UCSD-AML1 (cell line): ENCODE results near the gene ENAH.
A peak's percentile ranks its signal among the peaks of the same experiment; 100 is the strongest.

ENCODE experiments used
- DNase-seq: peaks from one replicate; lab custom pipeline; 2025; ENCODE audit not compliant: unreplicated experiment; lab: John Stamatoyannopoulos, UW

The ENAH gene

DNA sequence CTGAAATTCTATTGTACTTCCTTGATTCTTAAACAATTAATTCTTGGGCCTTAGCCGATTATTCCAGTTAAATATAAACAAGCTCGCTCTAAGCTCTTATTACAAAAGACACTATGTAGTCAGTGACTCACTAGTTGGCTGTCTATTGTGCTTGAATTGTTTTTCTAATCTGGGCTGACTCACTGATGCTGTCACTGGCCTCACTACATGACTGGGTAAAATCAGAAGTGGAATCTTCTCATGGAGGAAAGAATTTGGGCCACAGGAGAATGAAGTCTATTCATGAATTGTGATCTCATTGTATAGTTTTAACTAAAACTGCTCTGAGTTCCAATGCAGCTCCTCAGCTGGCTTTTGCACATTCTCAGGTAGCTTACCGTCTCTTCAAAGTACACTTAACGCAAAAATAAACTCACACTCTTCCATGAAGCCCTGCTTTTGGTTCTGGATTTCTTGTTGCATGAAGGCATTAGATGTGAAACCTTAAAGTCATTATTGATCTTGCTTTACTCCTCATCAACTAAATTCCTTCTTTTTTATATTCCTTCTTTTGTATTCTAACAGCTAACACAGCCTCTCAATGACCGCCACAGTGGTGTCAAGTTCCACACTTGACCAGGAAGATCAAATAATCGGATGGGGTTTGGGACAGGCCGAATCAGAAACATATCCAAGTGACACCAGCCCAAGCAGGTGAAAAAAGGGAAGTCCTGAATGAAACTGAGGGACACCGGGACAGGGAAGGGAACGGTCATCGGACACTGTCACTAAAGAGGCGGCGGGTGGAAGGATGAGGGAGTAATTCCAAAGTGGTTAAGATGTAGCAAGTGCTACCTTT is 144.2 kb downstream of the ENAH start:
- no peak for DNase-seq

DNA sequence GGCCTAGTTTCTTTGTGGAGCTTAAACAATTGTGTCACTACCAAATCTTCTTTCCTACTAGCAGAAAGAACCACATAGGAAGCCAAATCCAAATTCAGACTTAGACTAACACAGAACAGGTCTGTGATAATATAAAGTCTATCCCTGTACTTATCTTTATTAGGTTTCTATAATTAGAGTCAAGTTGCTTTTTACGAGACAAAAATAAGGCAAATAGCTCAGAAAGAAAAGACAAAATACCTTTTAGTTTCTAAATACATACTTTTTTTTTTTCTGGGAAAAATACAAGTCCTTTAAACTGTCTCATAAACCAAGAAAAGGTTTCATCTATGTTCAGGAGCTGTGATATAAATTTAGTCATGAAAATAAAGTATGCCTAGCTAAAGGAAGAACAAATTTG is 146.2 kb downstream of the ENAH start:
- no peak for DNase-seq

DNA sequence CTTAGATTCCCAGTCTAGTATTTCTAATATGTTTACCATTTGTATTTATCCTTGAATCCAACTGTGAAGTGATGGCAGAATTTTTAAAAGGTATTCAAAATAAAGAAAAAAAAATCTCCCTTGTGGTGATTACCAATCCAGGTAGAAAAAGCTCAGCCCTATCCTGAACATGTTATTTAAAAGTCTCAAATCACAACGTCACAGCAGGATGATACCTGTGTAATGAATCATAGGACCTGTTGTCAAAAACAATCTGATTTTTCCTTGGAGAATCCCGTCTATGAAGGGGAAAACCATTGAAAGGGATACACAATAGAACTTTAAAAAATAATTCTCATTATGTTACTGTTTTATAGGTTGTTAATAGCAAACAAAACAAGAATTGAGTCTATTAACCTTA is 148.1 kb downstream of the ENAH start:
- DNase-seq, result no peak

DNA sequence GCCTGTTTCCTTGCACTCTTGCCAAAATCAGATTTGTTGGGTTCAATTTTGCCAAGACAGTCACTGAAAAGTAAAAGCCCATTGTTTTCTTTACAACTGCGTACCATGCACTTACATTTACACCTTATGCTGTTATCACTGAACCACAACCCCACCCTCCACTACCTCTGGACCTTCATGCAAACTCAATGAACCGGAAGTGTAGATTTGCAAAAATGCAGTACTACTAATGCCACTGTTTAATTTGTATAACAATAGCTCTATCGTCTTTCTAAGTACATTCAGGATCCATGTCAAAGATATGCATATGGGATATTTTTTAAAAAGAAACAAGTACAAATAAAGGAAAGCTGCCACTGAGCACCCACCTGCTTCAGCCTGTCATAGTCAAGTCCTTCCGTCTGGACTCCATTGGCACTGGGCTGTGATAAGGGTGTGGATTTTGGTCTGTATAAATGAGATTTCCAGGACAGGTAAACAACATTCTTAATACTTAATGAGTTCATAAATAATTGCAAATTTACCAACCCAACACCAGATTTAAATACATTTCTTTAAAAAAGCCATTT is 152.2 kb downstream of the ENAH start:
- no peak for DNase-seq

DNA sequence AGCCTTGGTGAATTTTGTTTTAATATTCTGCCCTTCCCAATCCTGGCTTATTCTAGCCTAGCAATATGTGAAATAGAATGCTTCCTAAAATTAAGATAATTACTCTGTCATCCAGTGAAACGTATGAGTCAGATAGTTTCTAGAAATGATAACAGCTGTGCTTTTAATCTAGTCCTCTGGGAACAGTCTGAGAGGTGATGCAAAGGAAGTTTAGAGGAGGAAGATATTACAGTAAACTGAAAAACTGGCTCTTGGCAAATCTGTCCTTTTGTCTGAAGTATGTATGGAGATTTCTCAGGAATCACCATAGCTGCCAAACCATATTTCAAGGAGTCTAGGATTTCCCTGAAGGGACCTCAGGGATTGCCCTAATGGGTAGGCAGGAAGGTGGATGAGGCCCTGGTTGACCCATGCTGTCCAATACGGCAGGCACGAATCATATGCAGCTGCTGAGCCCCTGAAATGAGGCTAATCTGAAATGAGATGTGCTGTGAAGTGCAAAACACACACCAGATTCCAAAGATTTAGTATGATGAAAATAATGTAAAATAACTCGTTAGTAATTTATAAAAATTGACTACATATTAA is 154.3 kb downstream of the ENAH start:
- DNase-seq, result no peak

DNA sequence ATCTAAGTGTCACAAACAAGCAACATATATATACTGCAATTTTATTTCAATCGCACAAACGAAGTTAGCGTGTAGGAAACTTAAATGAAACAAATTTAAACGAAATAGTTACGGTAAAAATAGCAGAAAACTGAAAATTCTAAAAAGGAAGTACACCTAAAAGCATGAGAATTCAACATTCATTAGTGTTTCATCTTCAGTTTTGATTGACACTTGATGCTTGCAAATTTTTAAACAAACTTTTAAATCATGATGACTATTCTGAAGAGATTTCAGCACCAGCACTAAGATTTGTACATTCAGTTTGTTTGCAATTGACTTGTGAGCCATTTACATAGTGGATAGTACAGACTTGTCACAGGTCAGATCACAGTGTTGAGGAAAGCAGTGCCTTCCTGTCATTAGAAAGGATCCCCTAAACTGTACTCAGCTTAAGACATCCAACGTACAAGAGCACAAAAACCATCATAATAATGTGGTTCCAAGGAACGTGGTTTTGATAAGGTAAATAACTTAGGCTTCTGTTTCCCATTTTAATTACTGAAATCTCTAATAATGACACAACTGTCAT is 158.0 kb downstream of the ENAH start:
- DNase-seq, result no peak

DNA sequence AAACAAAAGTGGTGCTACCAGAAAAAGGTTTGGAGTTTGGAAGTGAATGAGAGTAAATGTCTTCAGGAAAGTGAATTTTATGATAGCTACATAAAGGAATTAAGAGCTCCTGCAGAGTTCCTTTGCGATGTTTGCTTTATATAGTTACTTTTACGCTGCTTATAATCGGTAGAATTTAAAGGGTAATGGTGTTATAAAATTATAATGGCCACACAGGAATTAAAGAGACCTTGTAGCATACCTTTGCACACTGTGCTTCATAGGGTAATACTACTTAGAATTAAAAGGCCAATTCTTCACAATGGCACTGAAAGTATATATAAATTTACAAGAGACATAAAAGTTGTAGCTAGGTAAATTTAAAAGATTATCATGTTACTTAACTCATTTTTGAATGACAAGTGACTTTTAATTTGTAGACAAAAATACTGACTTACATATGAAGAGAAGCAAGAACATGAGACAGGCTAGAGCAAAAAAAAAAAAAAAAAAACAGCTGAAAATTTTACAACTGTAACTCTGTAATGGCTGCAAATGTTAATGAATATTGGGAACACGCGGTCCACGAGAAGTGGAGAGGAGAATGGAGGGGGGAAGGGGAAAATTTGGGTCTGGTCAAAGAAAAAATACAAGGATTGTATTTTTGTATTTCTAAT is 159.2 kb downstream of the ENAH start:
- no peak for DNase-seq

DNA sequence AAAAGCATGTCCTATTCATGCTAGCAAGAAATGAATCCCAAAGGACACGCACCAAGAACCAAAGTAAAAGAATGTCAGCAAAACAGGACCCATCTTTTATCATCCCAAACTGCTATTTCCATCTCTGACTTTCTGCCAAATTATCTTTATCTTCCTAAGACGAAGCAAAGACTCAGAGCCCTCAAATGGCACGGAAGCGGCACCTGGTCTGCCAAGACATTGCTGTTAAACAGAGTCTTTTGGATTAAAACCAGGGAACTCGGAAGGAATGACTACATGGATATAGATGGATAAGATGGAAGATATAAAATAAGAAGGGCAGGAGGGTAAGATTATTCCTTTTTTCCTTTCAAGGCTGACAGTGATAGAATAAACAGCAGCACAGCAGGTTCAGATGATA is 164.2 kb downstream of the ENAH start:
- no peak for DNase-seq

DNA sequence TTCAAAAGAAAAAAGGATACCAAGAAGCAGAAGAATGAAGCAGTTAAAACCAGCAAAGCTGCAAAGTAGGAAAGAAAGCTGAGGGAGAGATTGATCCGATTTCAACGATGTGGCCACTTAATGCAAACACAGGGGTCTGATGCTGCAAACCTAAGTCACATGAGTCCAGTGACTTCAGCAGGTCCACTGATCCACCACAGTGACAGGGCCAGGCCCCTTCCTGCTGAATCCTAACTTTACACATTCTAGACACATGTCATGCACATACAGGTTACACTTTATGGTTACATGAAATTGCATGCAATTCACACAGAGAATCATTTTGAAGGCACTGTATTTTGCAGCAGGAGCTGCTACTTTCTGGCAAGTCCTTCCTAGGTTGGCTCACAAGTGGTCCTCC is 166.1 kb downstream of the ENAH start:
- no peak for DNase-seq

DNA sequence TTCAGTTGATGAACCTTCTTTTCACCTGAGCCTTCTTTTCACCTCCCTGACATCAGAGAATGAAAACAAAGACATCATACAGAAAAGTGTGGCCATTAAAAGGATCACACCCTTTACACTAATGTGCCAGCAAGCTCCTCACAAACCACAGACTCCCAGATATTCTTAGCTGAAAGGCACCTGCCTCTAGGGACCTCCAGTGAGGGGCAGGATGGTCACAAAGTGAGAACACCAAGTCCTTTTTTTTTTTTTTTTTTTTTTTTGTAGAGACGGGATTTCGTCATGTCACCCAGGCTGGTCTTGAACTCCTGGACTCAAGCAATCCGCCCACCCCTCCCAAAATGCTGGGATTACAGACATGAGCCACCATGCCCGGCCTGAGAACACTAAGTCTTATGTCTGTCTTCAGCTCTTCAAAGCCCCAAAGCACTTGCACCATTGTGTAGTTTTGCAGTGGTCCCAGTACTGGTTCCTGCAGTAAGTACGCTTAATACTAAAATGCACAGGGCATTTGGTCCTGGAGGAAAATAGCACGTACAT is 166.9 kb downstream of the ENAH start:
- DNase-seq, result no peak

DNA sequence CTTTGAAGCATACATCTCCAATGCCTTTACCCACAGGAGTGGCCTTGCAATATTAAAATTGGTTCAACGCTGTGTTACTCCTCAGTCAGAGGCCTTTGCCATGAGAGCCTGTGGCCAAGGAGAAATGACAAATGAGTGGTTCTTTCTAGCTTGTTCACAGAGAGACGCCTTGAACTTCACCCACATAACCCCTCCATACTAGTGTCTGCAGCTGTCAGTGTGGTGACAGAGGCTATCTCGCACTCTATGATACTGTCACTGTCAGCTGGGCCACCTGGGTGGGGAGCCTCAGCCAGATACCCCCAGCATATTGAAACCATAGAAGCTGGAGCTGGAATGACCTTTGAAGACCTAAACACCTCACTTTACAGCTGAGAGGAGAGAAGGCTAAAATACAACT is 167.7 kb downstream of the ENAH start:
- DNase-seq, result no peak

DNA sequence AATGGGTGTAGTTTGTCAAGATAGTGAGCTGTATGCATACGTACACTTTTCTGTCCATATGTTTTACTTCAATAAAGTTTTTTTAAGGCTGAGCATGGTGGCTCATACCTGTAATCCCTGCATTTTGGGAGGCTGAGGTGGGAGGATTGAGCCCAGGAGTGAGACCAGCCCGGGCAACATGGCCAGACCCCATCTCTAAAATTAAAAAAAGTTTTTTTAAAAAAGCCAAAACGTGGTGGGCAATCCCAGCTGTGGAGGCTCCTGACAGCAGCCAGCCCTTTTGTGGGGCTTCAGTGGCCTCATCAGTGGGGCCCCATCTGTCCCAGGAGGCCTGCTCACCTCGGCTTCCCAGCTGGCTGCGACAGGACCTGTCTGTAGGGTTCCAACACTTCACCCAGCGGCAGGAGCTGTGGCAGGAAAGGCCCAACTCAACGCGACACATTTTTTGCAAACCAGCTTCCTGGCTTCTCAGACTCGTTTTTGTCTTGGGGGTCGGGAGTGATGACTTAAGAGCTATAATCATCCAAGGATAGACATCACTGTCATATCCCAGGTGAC is 168.2 kb downstream of the ENAH start:
- DNase-seq, result no peak

DNA sequence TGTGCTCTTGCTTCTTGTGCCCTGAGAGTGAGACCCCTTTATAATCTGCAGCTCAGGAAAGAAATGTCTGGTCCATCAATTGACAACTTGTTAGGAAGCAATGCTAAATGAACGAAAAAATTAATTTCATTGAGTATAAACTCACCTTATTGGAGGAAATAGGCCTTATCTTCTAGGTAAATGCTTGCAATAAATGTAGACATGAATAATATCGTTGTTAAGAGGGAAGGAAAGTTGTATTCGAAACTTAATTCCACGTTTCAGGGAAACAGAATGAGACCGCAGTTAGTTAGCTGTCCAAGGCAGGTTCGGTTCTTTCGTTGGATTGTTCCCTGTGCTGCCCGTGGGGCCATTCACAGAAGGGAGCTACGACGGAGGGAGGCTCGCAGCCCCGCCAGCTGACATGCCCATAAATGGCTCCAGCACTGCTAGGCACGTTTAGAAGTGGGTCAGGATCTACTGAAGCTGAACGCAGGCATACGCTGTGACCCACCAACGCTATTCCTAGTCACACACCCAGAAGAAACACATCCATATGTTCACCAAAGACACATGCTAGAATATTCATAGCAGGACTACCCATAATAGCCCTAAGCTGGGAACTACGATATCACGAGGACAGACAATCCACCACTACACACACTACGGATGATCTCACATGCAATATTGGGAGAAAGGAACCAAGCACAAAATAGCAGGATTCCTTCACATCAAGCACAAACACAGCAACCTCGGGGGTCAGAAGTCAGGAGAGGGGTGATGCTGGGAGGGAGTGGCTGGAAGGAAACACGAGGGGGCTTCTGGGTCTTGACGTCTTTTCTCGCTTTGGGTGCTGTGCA is 168.9 kb downstream of the ENAH start:
- DNase-seq, result no peak

DNA sequence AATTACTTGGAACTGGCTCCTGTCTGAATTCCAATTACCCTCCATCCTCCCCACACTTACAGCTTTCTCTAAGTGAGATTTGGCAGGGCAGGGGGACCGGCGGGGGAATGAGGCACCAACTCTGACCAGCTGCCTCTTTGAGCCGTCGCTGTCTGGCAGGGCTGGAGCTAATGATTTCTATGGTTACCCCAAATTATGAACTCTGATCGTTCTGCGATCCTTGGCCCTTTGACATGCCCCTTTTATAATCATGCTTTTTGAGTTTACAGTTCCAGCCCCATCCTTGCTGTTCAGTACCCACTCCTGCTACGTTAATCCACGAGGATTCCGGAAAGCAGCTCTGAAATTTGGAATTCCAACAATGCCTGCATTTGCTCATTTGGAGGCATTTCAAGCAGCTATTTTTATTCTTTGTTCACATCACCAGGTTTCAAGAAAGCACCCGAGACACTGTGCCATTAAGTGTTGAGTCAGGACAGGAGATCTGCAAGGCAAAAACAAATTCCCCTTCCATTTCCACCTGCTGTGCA is 170.4 kb downstream of the ENAH start:
- DNase-seq, result no peak

DNA sequence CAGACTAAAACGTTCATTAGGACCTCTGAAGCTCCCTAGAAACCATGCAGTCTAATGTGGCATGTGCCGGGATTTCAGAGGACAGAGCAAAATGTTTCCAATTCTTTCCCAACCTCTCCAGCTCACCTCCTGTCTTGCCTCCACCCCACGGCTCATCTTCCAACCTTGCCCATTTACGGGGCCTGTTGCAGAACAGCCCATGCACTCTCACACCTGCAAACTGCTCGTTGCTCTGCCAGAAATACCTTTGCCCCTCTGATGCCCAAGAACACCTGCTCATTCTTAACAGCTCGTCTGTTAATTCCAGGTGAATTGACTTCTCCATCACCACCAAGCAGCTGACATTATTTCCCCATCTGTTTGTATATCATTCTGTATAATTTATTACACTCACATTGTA is 171.2 kb downstream of the ENAH start:
- DNase-seq, result no peak

DNA sequence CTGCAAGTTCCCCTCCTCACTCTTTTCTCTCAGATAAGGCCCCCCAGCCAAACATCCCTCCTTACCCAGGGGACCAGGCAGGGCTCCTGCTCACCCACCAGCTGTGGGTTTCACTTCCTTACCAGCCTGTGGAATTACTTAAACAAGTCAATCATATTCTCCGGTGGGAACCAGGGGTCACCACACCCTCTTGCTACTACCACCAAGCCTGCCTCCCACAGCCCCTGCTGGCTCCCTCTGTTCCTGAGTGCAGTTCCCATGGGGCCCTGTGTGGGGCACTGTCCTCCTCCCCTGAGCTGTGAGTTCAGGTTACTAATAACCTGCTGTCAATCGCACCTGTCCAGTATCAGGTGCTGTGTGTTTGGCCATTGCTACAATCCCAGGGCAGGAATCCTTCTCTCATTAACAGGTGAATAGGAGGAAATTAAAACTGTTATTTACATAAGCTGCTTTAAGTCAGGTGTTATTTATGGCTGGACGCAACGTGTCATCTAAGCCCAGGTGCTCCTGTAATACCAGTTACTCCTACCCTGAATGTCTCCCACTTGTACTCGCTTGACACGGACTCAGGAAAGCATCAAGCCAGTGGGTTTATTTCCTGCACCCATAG is 172.0 kb downstream of the ENAH start:
- DNase-seq, result peak; percentile 42

DNA sequence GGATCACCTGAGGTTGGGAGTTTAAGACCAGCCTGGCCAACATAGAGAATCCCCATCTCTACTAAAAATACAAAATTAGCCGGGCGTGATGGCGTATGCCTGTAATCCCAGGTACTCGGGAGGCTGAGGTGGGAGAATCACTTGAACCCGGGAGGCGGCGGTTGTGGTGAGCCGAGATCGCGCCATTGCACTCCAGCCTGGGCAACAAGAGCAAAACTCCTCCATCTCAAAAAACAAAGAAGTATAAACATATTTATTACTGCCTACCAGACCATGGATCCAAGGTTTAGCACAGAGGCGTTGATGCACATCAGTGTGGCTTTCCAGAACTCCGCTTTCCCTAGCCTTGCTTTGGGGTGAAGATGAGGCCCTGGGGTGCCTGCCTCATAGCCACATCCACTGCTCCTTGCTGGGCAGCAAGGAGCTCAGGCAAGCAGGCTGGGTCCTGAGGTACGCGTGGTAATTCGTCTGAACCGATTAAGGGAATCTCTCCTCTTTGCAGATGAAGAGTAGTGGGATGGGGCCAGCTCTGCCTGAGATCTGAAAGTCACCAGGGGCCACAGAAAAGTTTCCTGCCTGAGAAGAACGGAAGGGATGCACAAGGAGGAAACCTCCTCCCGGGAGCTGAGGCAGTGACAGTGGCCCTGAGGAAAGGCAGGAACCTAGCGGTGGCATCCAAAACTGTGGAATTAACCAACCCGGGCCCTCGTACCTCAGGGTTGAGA is 172.8 kb downstream of the ENAH start:
- DNase-seq, result no peak

DNA sequence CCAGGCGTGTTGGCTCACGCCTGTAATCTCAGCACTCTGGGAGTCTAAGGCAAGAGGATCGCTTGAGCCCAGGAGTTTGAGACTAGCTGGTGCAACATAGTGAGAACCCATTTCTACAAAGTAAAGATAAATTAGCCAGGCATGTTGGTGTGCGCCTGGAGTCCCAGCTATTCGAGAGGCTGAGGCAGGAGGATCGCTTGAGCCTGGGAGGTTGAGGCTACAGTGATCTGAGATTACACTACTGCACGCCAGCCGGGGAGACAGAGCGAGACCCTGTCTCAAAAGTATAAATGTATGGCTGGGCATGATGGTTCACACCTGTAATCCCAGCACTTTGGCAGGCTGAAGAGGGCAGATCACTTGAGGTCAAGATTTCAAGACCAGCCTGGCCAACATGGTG is 173.6 kb downstream of the ENAH start:
- DNase-seq, result no peak
